Right hindlimb (tissue), 1 donor: ENCODE measurements around the gene NRF1.

Experiments
- DNase-seq: peaks from one replicate; pipeline ENCODE4 v3.0.0-alpha.2; 2018

NRF1 gene

GRCh38 chr7:129688503-129689222, 77.1 kb downstream of the NRF1 start:
- DNase-seq = no peak

GRCh38 chr7:129689995-129690581, 78.6 kb downstream of the NRF1 start:
- DNase-seq = no peak

- DNase-seq = no peak
These were observed 79.2 kb downstream of the NRF1 start for GRCh38 chr7:129690701-129691100.

GRCh38 chr7:129698516-129699418, 87.2 kb downstream of the NRF1 start:
- DNase-seq = no peak

- no peak for DNase-seq
These were observed 90.8 kb downstream of the NRF1 start for GRCh38 chr7:129702316-129702715.

GRCh38 chr7:129702761-129703338, 91.3 kb downstream of the NRF1 start:
- DNase-seq = no peak

- no peak for DNase-seq
These were observed 92.2 kb downstream of the NRF1 start for GRCh38 chr7:129703751-129704150.

- no peak for DNase-seq
These were observed 96.5 kb downstream of the NRF1 start for GRCh38 chr7:129707910-129708499.

- DNase-seq = no peak
These were observed 102.0 kb downstream of the NRF1 start for GRCh38 chr7:129713544-129713943.

GRCh38 chr7:129714514-129715063, 103.1 kb downstream of the NRF1 start:
- DNase-seq = no peak

- DNase-seq = no peak
These were observed 108.6 kb downstream of the NRF1 start for GRCh38 chr7:129719980-129720732.

- no peak for DNase-seq
These were observed 109.5 kb downstream of the NRF1 start for GRCh38 chr7:129721068-129721467.

GRCh38 chr7:129723679-129724078, 112.2 kb downstream of the NRF1 start:
- no peak for DNase-seq

- no peak for DNase-seq
These were observed 113.3 kb downstream of the NRF1 start for GRCh38 chr7:129724796-129725195.

GRCh38 chr7:129728875-129729467, 117.5 kb downstream of the NRF1 start:
- no peak for DNase-seq

- DNase-seq = no peak
These were observed 118.0 kb downstream of the NRF1 start for GRCh38 chr7:129729511-129729910.

- DNase-seq = no peak
These were observed 118.6 kb downstream of the NRF1 start for GRCh38 chr7:129730159-129730558.

- no peak for DNase-seq
These were observed 122.9 kb downstream of the NRF1 start for GRCh38 chr7:129734400-129734799.

- DNase-seq = peak; percentile 30
These were observed 127.9 kb downstream of the NRF1 start for GRCh38 chr7:129739427-129739826.

GRCh38 chr7:129740574-129741410, 129.3 kb downstream of the NRF1 start:
- no peak for DNase-seq
